ENCODE data around the gene ALX3.

ALX3 gene

GRCh38 chr1:110076789-110077500 is 6.5 kb upstream of the ALX3 start:
- ChIA-PET POLR2A (ENCODE audit: low non-redundant PET) (no interaction called here), CTCF (interaction anchor here (0.6 to 1.8 kb wide), 3 partner anchors 11 to 17 kb away, joined by 3 to 4 read pairs (median 3); no protein-coding TSS in a partner anchor)
- TF ChIP-seq CTCF (conservative IDR thresholded peaks at IDR 0.05; ENCODE audit: low read depth), result no peak
- DNase-seq (ENCODE audit: low spot score), result no peak
- no peak overlapping the region for H3K27ac ChIP-seq

GRCh38 chr1:110074166-110074565 is 3.7 kb upstream of the ALX3 start:
- no peak for DNase-seq (ENCODE audit: low spot score)
- POLR2A ChIA-PET (ENCODE audit: low non-redundant PET), result no interaction called here
- TF ChIP-seq CTCF (conservative IDR thresholded peaks at IDR 0.05; ENCODE audit: low read depth), result no peak
- H3K27ac ChIP-seq, result no peak overlapping the region
- CTCF ChIA-PET, result no interaction called here

- CTCF ChIA-PET, result no interaction called here
- no peak overlapping the region for H3K27ac ChIP-seq
- no peak for DNase-seq (ENCODE audit: low spot score)
- POLR2A ChIA-PET (ENCODE audit: low non-redundant PET), result no interaction called here
- no peak for TF ChIP-seq CTCF (conservative IDR thresholded peaks at IDR 0.05; ENCODE audit: low read depth)
Measured at GRCh38 chr1:110070282-110070669, 196 bp downstream of the ALX3 start.

- ChIA-PET CTCF (interaction anchor here (1.5 to 1.7 kb wide), 2 partner anchors 10 to 19 kb away, joined by 5 to 8 read pairs; no protein-coding TSS in a partner anchor), POLR2A (ENCODE audit: low non-redundant PET) (no interaction called here)
- no peak for TF ChIP-seq CTCF (conservative IDR thresholded peaks at IDR 0.05; ENCODE audit: low read depth)
- H3K27ac ChIP-seq, result no peak overlapping the region
- no peak for DNase-seq (ENCODE audit: low spot score)
Measured at GRCh38 chr1:110069404-110070281, 829 bp downstream of the ALX3 start.

- H3K27ac ChIP-seq, result no peak overlapping the region
- ChIA-PET CTCF (interaction anchor here (0.6 to 1.7 kb wide), 3 partner anchors 9 to 37 kb away, joined by 3 to 8 read pairs (median 5); no protein-coding TSS in a partner anchor), POLR2A (ENCODE audit: low non-redundant PET) (no interaction called here)
- TF ChIP-seq CTCF (conservative IDR thresholded peaks at IDR 0.05; ENCODE audit: low read depth), result no peak
- DNase-seq (ENCODE audit: low spot score), result no peak
Measured at GRCh38 chr1:110068646-110069403, 1.6 kb downstream of the ALX3 start.
